ENCODE measurements around the gene CABP4.

Gene CABP4

DNA sequence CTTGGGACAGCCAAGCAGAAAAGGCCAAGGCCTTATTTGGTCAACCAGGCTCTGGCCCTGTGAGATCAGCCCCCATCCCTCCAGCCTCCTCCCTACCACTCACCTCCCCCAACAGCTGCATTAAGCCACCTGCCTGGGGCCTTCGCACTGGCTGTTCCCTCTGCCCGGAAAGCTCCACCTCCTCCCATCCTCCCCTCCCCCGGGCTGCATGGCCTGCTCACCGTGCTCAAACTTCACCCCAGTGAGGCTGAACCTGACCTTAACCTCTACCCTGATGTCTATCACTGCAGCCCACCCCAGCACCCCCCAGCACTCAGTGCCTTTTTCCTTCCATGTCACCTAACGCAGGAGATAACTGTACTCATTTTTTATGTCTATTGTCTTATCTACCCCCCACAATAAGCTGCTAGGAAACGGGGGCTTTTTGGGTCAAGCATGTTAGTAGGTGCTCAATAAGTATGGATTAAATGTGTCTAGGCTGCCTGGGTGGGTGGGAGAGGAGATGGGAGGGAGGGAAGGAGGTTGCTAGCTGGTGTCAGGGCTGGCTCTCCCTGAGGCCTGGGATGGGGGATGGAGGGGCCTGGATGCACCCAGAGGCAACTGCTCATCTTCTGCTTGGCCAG lies 18.6 kb upstream of the CABP4 start:
- H3K9ac ChIP-seq (ENCODE audit: low read length), result peak overlapping the region; percentile 92
- TF ChIP-seq, protein P1, sequence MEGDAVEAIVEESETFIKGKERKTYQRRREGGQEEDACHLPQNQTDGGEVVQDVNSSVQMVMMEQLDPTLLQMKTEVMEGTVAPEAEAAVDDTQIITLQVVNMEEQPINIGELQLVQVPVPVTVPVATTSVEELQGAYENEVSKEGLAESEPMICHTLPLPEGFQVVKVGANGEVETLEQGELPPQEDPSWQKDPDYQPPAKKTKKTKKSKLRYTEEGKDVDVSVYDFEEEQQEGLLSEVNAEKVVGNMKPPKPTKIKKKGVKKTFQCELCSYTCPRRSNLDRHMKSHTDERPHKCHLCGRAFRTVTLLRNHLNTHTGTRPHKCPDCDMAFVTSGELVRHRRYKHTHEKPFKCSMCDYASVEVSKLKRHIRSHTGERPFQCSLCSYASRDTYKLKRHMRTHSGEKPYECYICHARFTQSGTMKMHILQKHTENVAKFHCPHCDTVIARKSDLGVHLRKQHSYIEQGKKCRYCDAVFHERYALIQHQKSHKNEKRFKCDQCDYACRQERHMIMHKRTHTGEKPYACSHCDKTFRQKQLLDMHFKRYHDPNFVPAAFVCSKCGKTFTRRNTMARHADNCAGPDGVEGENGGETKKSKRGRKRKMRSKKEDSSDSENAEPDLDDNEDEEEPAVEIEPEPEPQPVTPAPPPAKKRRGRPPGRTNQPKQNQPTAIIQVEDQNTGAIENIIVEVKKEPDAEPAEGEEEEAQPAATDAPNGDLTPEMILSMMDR (IDR thresholded peaks at IDR 0.05; ENCODE audit: low read length), result no peak
- TF ChIP-seq EZH2 (IDR thresholded peaks at IDR 0.05; ENCODE audit: borderline replicate concordance, low read length), result no peak
- H3K9me3 ChIP-seq (ENCODE audit: low read length), result no peaks in the 10 kb centered on the region
- peak overlapping the region; percentile 79 for H3K4me3 ChIP-seq (ENCODE audit: low read depth, low read length, poor library complexity, severe bottlenecking)
- no peaks in the 10 kb centered on the region for H3K27me3 ChIP-seq (ENCODE audit: insufficient read depth, low read length)
- peaks cover 97% of the 10 kb centered on the region for H3K4me1 ChIP-seq (ENCODE audit: insufficient read depth, low read length, severe bottlenecking)
- peaks cover 50% of the 10 kb centered on the region for H3K36me3 ChIP-seq (ENCODE audit: insufficient read depth, low read length)
- peak overlapping the region; percentile 89 for H3K4me2 ChIP-seq (ENCODE audit: low read length)
- H3K9me2 ChIP-seq (ENCODE audit: low read depth, low read length), result no peaks in the 10 kb centered on the region
- no peaks in the 10 kb centered on the region for H4K20me1 ChIP-seq (ENCODE audit: insufficient read depth, low read length)
- no peaks in the 10 kb centered on the region for H3K79me2 ChIP-seq (ENCODE audit: insufficient read depth, low read length)
- H3F3A ChIP-seq (ENCODE audit: insufficient read depth, low read length), result no peaks in the 10 kb centered on the region
- no peak overlapping the region for H2AFZ ChIP-seq (ENCODE audit: low read length)
- peak overlapping the region; percentile 97 for H3K27ac ChIP-seq (ENCODE audit: low read depth, low read length, poor library complexity, severe bottlenecking)

DNA sequence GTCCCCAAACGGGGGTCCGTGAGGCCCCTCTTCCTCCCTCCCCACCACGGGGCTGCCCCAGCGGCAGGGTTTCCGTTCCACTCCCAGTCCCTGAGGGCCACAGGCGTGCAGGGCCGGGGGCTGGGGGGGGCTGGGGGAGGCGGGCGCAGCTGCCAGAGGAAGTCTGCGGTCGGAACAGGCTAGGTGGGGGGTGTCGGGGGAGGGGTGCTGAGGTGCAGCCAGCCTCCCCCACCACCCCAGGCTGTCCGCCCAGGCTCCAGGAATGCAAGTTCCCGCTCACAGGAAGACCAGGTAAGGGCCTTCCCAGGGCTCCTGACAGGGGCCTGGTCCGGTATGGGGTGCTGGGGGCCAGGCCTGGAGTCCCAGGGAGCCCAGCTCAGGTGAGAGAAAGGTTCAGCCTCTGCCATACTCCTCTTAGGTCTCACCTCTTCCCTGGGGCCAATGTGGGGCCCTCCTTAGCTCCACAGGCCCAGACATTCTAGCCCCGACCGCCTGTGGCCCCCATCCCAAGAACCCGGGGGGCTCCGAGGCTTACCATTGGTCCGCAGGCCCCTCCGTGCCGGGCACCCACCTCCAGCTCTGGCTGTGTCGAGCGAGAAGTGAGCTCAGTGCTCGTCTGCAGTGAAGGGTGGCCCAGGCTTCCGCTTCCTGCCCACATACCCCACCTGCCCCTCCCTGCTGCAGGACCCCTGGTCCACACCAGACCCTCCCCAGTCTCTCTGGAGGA lies 17.9 kb upstream of the CABP4 start, which contains the start of gene PTPRCAP:
PTPRCAP (minus strand) TSS at position 601 of the 727 bp plus-strand sequence; CDS start at position 538, 63 bp downstream.
- TF ChIP-seq, protein P1 (IDR thresholded peaks at IDR 0.05; ENCODE audit: low read length), result no peak
- no peak for TF ChIP-seq EZH2 (IDR thresholded peaks at IDR 0.05; ENCODE audit: borderline replicate concordance, low read length)
- no peaks in the 10 kb centered on the region for H3K79me2 ChIP-seq (ENCODE audit: insufficient read depth, low read length)
- peak within 1 kb of the TSS; percentile 92 for H3K9ac ChIP-seq (ENCODE audit: low read length)
- peak within 1 kb of the TSS; percentile 79 for H3K4me3 ChIP-seq (ENCODE audit: low read depth, low read length, poor library complexity, severe bottlenecking)
- no peak within 1 kb of the TSS for H2AFZ ChIP-seq (ENCODE audit: low read length)
- H3K9me2 ChIP-seq (ENCODE audit: low read depth, low read length), result no peaks in the 10 kb centered on the region
- H3F3A ChIP-seq (ENCODE audit: insufficient read depth, low read length), result 0 out of 2 replicates have a peak, but pooled peaks cover 1% of the 10 kb centered on the region
- peak within 1 kb of the TSS; percentile 97 for H3K27ac ChIP-seq (ENCODE audit: low read depth, low read length, poor library complexity, severe bottlenecking)
- peak within 1 kb of the TSS; percentile 89 for H3K4me2 ChIP-seq (ENCODE audit: low read length)
- H3K4me1 ChIP-seq (ENCODE audit: insufficient read depth, low read length, severe bottlenecking), result peaks cover 97% of the 10 kb centered on the region
- H4K20me1 ChIP-seq (ENCODE audit: insufficient read depth, low read length), result no peaks in the 10 kb centered on the region
- peaks cover 43% of the 10 kb centered on the region for H3K36me3 ChIP-seq (ENCODE audit: insufficient read depth, low read length)
- H3K9me3 ChIP-seq (ENCODE audit: low read length), result no peaks in the 10 kb centered on the region
- no peaks in the 10 kb centered on the region for H3K27me3 ChIP-seq (ENCODE audit: insufficient read depth, low read length)

DNA sequence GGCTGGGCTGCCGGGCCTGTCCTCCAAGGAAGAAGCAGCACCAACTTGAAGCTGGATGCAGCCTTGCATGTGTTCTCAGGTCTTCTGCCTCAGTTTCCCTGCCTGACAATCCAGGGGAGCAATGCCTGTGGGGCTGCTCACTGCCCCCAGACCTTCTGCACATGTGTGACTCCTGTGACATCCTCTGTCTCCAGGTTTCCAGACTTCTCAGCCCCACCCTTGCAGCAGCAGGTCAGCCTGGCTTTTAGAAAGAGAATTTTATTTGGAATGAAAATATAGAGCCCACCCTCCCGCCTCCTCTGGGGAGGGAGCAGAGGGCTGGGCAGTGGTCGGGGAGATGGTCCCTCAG lies 17.4 kb upstream of the CABP4 start:
- H3K9me2 ChIP-seq (ENCODE audit: low read depth, low read length), result no peaks in the 10 kb centered on the region
- H3K27ac ChIP-seq (ENCODE audit: low read depth, low read length, poor library complexity, severe bottlenecking), result peak overlapping the region; percentile 97
- H2AFZ ChIP-seq (ENCODE audit: low read length), result no peak overlapping the region
- TF ChIP-seq, protein P1 (IDR thresholded peaks at IDR 0.05; ENCODE audit: low read length), result no peak
- no peak for TF ChIP-seq EZH2 (IDR thresholded peaks at IDR 0.05; ENCODE audit: borderline replicate concordance, low read length)
- H3K36me3 ChIP-seq (ENCODE audit: insufficient read depth, low read length), result peaks cover 37% of the 10 kb centered on the region
- H3K4me2 ChIP-seq (ENCODE audit: low read length), result peak overlapping the region; percentile 89
- no peaks in the 10 kb centered on the region for H3K79me2 ChIP-seq (ENCODE audit: insufficient read depth, low read length)
- no peaks in the 10 kb centered on the region for H3K27me3 ChIP-seq (ENCODE audit: insufficient read depth, low read length)
- H3K9me3 ChIP-seq (ENCODE audit: low read length), result no peaks in the 10 kb centered on the region
- peaks cover 97% of the 10 kb centered on the region for H3K4me1 ChIP-seq (ENCODE audit: insufficient read depth, low read length, severe bottlenecking)
- no peaks in the 10 kb centered on the region for H4K20me1 ChIP-seq (ENCODE audit: insufficient read depth, low read length)
- peak overlapping the region; percentile 92 for H3K9ac ChIP-seq (ENCODE audit: low read length)
- H3F3A ChIP-seq (ENCODE audit: insufficient read depth, low read length), result peaks cover 7% of the 10 kb centered on the region; the same call in 1 of the 2 replicates
- peak overlapping the region; percentile 79 for H3K4me3 ChIP-seq (ENCODE audit: low read depth, low read length, poor library complexity, severe bottlenecking)
